Hepatocyte (in vitro differentiated cells): ENCODE data around the gene IPO11.

Source experiments
- CTCF ChIP-seq: fragments of 200-600 bp; sonication (generic); IDR thresholded peaks from 2 replicates; pipeline ENCODE4 v1.5.1; 2016; ENCODE audit warnings: antibody characterized with exemption, mild to moderate bottlenecking; ENCODE audit not compliant: poor library complexity
- EZH2 ChIP-seq: fragments of 200-600 bp; sonication (generic); IDR thresholded peaks from 2 replicates; pipeline ENCODE4 v1.6.1; 2016; ENCODE audit warnings: antibody characterized with exemption, mild to moderate bottlenecking, borderline replicate concordance
- EZH2phosphoT487 ChIP-seq: fragments of 200-600 bp; sonication (generic); IDR thresholded peaks from one replicate; pipeline ENCODE4 v1.6.1; 2018; ENCODE audit warnings: antibody characterized with exemption, mild to moderate bottlenecking, low read depth, moderate library complexity; ENCODE audit not compliant: unreplicated experiment, severe bottlenecking

DNA sequence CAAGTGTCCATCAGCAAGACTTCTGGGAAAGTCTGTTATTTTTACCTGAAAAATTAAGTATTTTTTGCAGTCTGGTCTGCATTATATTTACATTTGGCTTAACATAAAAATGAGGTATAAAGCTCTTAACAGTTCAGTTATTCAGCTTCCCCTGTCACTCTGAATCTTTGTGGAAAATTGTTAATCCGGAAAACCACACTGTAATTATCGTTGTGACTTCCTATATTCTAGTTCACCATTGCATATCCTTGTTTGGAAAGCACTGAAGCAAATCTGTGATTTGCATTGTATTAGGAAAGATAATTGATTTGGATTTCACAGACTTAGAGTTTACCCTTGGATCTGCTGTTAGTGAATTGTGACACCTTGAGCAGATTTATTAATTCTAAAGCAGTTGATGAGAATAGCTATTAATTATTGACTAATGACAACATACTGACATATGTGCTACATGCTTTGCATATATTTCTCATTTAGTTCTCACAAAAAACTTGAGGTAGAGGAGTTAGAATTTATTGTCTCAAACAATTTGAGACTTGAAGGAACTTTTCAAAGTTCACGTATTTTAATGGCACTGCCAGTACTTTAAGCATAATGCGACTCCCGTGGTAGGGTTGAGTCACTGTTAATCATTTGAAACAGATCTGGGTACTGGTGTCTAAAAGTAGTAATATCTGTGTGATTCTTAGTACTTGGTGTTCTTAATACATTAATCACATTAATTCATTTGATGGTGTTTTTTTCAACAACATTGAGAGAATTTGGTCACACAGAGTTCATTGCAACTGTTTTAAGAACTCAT is 94.3 kb downstream of the IPO11 start:
- TF ChIP-seq CTCF = no peak
- no peak for TF ChIP-seq EZH2phosphoT487
- no peak for TF ChIP-seq EZH2
